Measurements from ENCODE around the gene DNLZ. TPM values are rescaled to one million over a fixed set of nuclear protein-coding genes. Genes with fewer than 3 reads are reported as not detected.

DNLZ gene
- total and polyA plus RNA-seq, 9 of the 15 experiments (the other 6 are each of a cell fraction or from before 2014, with no cell fraction given) = 0.17 to 44.6 (median 3.4) TPM

GRCh38 chr9:136373300-136374182 is 10.0 kb upstream of the DNLZ start, which contains the start of gene CARD9 (continued):
- TF ChIP-seq CTCFL (IDR thresholded peaks at IDR 0.05; ENCODE audit: borderline replicate concordance, insufficient read depth, low read depth, low read length, poor library complexity, severe bottlenecking) = peak; percentile 51
- peak; percentile 51 for TF ChIP-seq ZBTB40 (IDR thresholded peaks at IDR 0.05)
- no peak for TF ChIP-seq ZBTB40 (CRISPR knock-in tag; IDR thresholded peaks at IDR 0.05)
- peak; percentile 75 for TF ChIP-seq ZBTB7A (IDR thresholded peaks at IDR 0.05; ENCODE audit: borderline replicate concordance, control insufficient read depth, low read depth, low read length)
- TF ChIP-seq FOXK2 (conservative IDR thresholded peaks at IDR 0.05 in 1 of 2, IDR thresholded peaks at IDR 0.05 in 1 of 2; ENCODE audit: low read depth in 2 of 2) = no peak
- no peak for TF ChIP-seq ZNF518B (CRISPR knock-in tag; IDR thresholded peaks at IDR 0.05)
- TF ChIP-seq E2F4 (CRISPR knock-in tag; IDR thresholded peaks at IDR 0.05; ENCODE audit: low read depth) = no peak
- TF ChIP-seq ELF2 (CRISPR knock-in tag; IDR thresholded peaks at IDR 0.05) = peak; percentile 62; the same call in 1 of the 2 replicates

All from K562 (cell line).